MM.1S (cell line): Measurements from ENCODE around the gene EDEM1.

Source experiments
- DNase-seq: peaks from one replicate; pipeline ENCODE4 v3.0.0-alpha.2; 2015
- H2AFZ ChIP-seq: fragments of 300-600 bp; sonication (generic); 2 replicates; pipeline ENCODE4 v1.6.0; 2016; ENCODE audit warnings: antibody characterized with exemption, low read length
- H3F3A ChIP-seq: fragments of 300-600 bp; sonication (generic); 2 replicates; pipeline ENCODE4 v1.6.1; 2016; ENCODE audit warnings: mild to moderate bottlenecking, antibody characterized with exemption, low read length, moderate library complexity, mixed read lengths; ENCODE audit not compliant: insufficient read depth
- H3K27ac ChIP-seq: fragments of 300-600 bp; sonication (generic); 2 replicates; pipeline ENCODE4 v1.5.1; 2016; ENCODE audit warnings: mild to moderate bottlenecking, low read length
- H3K27me3 ChIP-seq: fragments of 300-600 bp; sonication (generic); replicated peaks from 2 replicates; pipeline ENCODE4 v1.6.0; 2016; ENCODE audit warnings: low read length; ENCODE audit not compliant: insufficient read depth
- H3K36me3 ChIP-seq: fragments of 300-600 bp; sonication (generic); replicated peaks from 2 replicates; pipeline ENCODE4 v1.6.1; 2016; ENCODE audit warnings: mild to moderate bottlenecking, low read length, mixed read lengths; ENCODE audit not compliant: insufficient read depth
- H3K4me1 ChIP-seq: fragments of 300-600 bp; sonication (generic); 2 replicates; pipeline ENCODE4 v1.6.1; 2016; ENCODE audit warnings: low read length, mixed read lengths
- H3K4me2 ChIP-seq: fragments of 300-600 bp; sonication (generic); 2 replicates; pipeline ENCODE4 v1.6.0; 2016; ENCODE audit warnings: low read depth, low read length
- H3K4me3 ChIP-seq: fragments of 300-600 bp; sonication (generic); 2 replicates; pipeline ENCODE4 v1.5.1; 2016; ENCODE audit warnings: low read length, mixed read lengths
- H3K79me2 ChIP-seq: fragments of 300-600 bp; sonication (generic); 2 replicates; pipeline ENCODE4 v1.6.1; 2016; ENCODE audit warnings: mixed run types, low read length, mixed read lengths
- H3K9ac ChIP-seq: fragments of 300-600 bp; sonication (generic); 2 replicates; pipeline ENCODE4 v1.6.1; 2016; ENCODE audit warnings: low read length, mixed read lengths
- H3K9me2 ChIP-seq: fragments of 300-600 bp; sonication (generic); replicated peaks from 2 replicates; pipeline ENCODE4 v1.6.1; 2016; ENCODE audit warnings: mild to moderate bottlenecking, low read length, mixed read lengths; ENCODE audit not compliant: insufficient read depth
- H3K9me3 ChIP-seq: fragments of 300-600 bp; sonication (generic); replicated peaks from 2 replicates; pipeline ENCODE4 v1.6.1; 2016; ENCODE audit warnings: mild to moderate bottlenecking, low read length, mixed read lengths; ENCODE audit not compliant: insufficient read depth
- H4K20me1 ChIP-seq: fragments of 300-600 bp; sonication (generic); 2 replicates; pipeline ENCODE4 v1.6.1; 2016; ENCODE audit warnings: mild to moderate bottlenecking, low read length, moderate library complexity, mixed read lengths; ENCODE audit not compliant: insufficient read depth
- EZH2 ChIP-seq: fragments of 300-600 bp; sonication (generic); optimal IDR thresholded peaks from 2 replicates; pipeline ENCODE3; 2017; ENCODE audit warnings: low read depth, mild to moderate bottlenecking, antibody characterized with exemption, low read length, mixed read lengths
- EZH2phosphoT487 ChIP-seq: fragments of 300-600 bp; sonication (generic); IDR thresholded peaks from 2 replicates; pipeline ENCODE4 v1.6.1; 2018; ENCODE audit warnings: antibody characterized with exemption, low read length
- TF ChIP-seq, protein P1 (sequence below): fragments of 300-600 bp; sonication (generic); IDR thresholded peaks from 2 replicates; pipeline ENCODE4 v1.5.1; 2016; ENCODE audit warnings: antibody characterized with exemption, low read length, mixed read lengths

Gene EDEM1

DNA sequence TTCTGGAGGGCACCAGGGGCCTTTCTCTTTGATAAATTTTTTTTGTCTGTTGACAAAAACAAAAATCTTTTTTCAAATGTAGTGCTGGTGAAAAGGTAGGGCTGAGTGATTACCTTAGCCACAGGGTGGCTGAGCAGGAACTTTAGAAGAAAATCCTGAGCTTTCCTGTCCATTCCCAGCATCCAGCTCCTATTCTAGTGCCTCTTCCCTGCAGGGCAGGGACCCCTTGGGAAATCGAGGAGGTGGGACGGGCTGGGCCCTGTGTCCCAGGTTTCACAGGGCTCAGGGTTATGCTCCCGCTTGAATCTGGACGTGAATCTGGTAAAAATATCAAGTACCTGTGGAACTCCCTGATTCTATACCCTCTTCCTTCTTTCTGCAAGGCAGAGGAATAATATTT is 31.7 kb downstream of the EDEM1 start:
- H3K4me2 ChIP-seq = no peak overlapping the region
- H3K9me2 ChIP-seq = no peaks in the 10 kb centered on the region
- H2AFZ ChIP-seq = no peak overlapping the region
- H3K36me3 ChIP-seq = peaks cover 19% of the 10 kb centered on the region
- no peaks in the 10 kb centered on the region for H3K27me3 ChIP-seq
- H3F3A ChIP-seq = peaks cover 44% of the 10 kb centered on the region
- TF ChIP-seq, protein P1, sequence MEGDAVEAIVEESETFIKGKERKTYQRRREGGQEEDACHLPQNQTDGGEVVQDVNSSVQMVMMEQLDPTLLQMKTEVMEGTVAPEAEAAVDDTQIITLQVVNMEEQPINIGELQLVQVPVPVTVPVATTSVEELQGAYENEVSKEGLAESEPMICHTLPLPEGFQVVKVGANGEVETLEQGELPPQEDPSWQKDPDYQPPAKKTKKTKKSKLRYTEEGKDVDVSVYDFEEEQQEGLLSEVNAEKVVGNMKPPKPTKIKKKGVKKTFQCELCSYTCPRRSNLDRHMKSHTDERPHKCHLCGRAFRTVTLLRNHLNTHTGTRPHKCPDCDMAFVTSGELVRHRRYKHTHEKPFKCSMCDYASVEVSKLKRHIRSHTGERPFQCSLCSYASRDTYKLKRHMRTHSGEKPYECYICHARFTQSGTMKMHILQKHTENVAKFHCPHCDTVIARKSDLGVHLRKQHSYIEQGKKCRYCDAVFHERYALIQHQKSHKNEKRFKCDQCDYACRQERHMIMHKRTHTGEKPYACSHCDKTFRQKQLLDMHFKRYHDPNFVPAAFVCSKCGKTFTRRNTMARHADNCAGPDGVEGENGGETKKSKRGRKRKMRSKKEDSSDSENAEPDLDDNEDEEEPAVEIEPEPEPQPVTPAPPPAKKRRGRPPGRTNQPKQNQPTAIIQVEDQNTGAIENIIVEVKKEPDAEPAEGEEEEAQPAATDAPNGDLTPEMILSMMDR = no peak
- TF ChIP-seq EZH2phosphoT487 (no peak), EZH2 (no peak)
- no peak overlapping the region for H3K27ac ChIP-seq
- H3K4me3 ChIP-seq = no peak overlapping the region
- no peaks in the 10 kb centered on the region for H3K9me3 ChIP-seq
- no peaks in the 10 kb centered on the region for H4K20me1 ChIP-seq
- no peak for DNase-seq
- peaks cover 39% of the 10 kb centered on the region for H3K79me2 ChIP-seq
- no peak overlapping the region for H3K9ac ChIP-seq
- peaks cover 23% of the 10 kb centered on the region for H3K4me1 ChIP-seq

DNA sequence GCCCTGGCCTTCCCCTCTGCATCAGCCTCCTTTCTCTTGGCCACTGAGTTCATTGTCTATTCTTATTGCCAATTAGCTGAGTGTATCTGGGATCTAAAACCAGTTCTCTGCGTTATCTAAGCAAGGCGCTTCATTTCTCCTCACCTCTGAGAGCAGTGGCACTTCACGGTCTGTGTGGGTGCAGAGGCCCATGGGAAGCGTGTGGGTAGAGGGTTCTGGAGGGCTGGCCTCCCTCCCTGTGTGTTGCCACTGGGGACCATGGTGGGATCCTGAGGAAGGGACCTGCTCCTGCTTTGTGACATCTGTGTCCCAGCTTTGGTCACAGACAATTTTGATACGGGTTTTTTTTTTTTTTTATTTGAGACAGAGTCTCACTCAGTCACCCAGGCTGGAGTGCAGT is 32.7 kb downstream of the EDEM1 start:
- TF ChIP-seq, protein P1 = no peak
- no peak for TF ChIP-seq EZH2
- TF ChIP-seq EZH2phosphoT487 = no peak
- 0 out of 2 replicates have a peak, but pooled peaks cover 15% of the 10 kb centered on the region for H3K4me1 ChIP-seq
- H3K4me3 ChIP-seq = no peak overlapping the region
- H3K79me2 ChIP-seq = peaks cover 29% of the 10 kb centered on the region
- no peak overlapping the region for H2AFZ ChIP-seq
- H3K36me3 ChIP-seq = peaks cover 19% of the 10 kb centered on the region
- no peaks in the 10 kb centered on the region for H3K27me3 ChIP-seq
- H3K4me2 ChIP-seq = no peak overlapping the region
- no peaks in the 10 kb centered on the region for H3K9me3 ChIP-seq
- no peaks in the 10 kb centered on the region for H3K9me2 ChIP-seq
- no peak overlapping the region for H3K27ac ChIP-seq
- no peak for DNase-seq
- no peaks in the 10 kb centered on the region for H4K20me1 ChIP-seq
- H3K9ac ChIP-seq = no peak overlapping the region
- H3F3A ChIP-seq = peaks cover 37% of the 10 kb centered on the region

DNA sequence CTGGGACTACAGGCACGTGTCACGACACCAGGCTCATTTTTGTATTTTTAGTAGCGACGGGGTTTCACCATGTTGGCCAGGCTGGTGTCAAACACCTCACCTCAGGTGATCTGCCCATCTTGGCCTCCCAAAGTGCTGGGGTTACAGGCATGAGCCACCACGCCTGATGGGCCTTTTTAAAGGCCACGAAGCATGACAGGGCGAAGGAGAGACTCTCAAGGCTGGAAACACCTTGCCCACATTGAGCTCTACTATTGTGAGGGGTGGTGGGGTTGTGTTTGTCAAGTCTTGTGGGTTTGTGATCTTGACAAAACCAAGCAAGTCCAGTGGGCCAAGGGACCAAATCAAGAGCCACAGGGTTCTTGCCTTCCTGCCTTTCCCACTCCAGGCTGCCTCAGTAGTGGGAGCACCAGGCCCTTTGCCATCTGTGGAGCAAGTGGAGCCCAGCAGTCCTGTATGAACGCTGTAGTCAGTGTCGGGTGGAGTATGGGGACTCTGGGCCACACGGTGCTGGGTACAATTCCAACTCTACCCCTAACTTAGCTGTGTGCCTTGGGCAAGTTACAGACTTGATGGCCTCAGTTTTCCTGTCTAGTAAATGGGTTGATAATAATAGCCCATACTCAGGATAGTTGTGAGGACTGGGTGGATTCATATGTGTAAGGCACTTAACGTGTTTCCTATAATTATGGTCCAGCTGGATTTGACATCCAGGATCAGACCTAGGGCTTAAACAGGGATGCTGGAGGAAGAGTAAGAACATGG is 33.3 kb downstream of the EDEM1 start:
- peaks cover 16% of the 10 kb centered on the region for H3K36me3 ChIP-seq
- no peak overlapping the region for H3K4me2 ChIP-seq
- no peaks in the 10 kb centered on the region for H4K20me1 ChIP-seq
- peaks cover 35% of the 10 kb centered on the region for H3F3A ChIP-seq
- peaks cover 22% of the 10 kb centered on the region for H3K79me2 ChIP-seq
- no peak overlapping the region for H3K4me3 ChIP-seq
- H3K9me3 ChIP-seq = no peaks in the 10 kb centered on the region
- H3K27me3 ChIP-seq = no peaks in the 10 kb centered on the region
- no peak for DNase-seq
- no peaks in the 10 kb centered on the region for H3K9me2 ChIP-seq
- H3K4me1 ChIP-seq = 0 out of 2 replicates have a peak, but pooled peaks cover 9% of the 10 kb centered on the region
- H3K27ac ChIP-seq = no peak overlapping the region
- H3K9ac ChIP-seq = no peak overlapping the region
- H2AFZ ChIP-seq = no peak overlapping the region
- TF ChIP-seq EZH2phosphoT487 (no peak), EZH2 (no peak)
- TF ChIP-seq, protein P1 = no peak
